Measurements from ENCODE around the gene MEF2D.

DNA sequence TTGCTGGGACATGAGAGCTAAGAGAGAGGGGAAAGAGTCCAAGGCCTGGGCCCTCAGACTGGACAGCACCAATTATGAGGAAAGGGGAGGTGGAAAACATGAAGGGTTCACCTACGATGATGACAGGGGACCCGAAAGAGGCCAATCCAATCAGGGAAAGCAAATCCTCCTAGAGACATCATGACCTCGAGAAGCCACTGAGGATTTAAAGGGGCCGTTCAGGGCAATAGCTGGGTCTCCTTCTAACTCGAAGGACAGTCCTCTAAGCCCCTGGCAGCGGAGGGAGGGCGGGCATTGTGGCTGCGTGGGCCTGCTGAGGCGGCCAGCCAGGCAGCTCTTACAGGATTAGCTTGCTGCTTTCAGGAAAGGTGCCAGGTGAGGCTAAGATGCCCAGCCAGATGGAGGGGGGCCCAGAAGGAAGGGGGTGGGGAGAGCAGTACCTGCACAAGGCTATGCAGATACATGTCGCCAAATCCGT is 7.4 kb downstream of the MEF2D start:
- TF ChIP-seq, protein P1, sequence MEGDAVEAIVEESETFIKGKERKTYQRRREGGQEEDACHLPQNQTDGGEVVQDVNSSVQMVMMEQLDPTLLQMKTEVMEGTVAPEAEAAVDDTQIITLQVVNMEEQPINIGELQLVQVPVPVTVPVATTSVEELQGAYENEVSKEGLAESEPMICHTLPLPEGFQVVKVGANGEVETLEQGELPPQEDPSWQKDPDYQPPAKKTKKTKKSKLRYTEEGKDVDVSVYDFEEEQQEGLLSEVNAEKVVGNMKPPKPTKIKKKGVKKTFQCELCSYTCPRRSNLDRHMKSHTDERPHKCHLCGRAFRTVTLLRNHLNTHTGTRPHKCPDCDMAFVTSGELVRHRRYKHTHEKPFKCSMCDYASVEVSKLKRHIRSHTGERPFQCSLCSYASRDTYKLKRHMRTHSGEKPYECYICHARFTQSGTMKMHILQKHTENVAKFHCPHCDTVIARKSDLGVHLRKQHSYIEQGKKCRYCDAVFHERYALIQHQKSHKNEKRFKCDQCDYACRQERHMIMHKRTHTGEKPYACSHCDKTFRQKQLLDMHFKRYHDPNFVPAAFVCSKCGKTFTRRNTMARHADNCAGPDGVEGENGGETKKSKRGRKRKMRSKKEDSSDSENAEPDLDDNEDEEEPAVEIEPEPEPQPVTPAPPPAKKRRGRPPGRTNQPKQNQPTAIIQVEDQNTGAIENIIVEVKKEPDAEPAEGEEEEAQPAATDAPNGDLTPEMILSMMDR (IDR thresholded peaks at IDR 0.05), result no peak
- TF ChIP-seq POLR2A (IDR thresholded peaks at IDR 0.05), result peak in 1 of 2 donors; percentile 45

All from adrenal gland (tissue), 5 donors.